Uterus (tissue), 4 donors: ENCODE results near the gene ACOT11. TPM values are rescaled to one million over a fixed set of nuclear protein-coding genes. Genes with fewer than 3 reads are reported as not detected.
"Not testable (repeated sequence)": the region's sequence is repeated elsewhere in the genome, so short reads cannot be mapped to it uniquely, and the experiment has no call there.

Experiments
- DNase-seq, 2 donors: peaks; one replicate each; pipeline ENCODE4 v3.0.0-alpha.2; 2019 to 2020
- H3K27ac ChIP-seq, 2 donors: fragments of 200-600 bp; sonication (generic); 1 replicate in 1 of 2; 2 replicates in 1 of 2; pipeline ENCODE4 v1.5.1; 2016 to 2018
- H3K27me3 ChIP-seq, 2 donors: fragments of 200-600 bp; sonication (generic); one replicate each; pipeline ENCODE4 v1.5.1; 2018 to 2019; ENCODE audit warnings: control low read depth in 1 of 2
- H3K36me3 ChIP-seq, 2 donors: fragments of 200-600 bp; sonication (generic); one replicate each; pipeline ENCODE4 v1.5.1; 2019; ENCODE audit warnings: control low read depth in 1 of 2
- H3K4me1 ChIP-seq, 2 donors: fragments of 200-600 bp; sonication (generic); one replicate each; pipeline ENCODE4 v1.5.1; 2018 to 2019; ENCODE audit warnings: control low read depth in 1 of 2
- H3K4me3 ChIP-seq, 2 donors: fragments of 200-600 bp; sonication (generic); 1 replicate in 1 of 2; 2 replicates in 1 of 2; pipeline ENCODE4 v1.5.1; 2018 to 2019; ENCODE audit warnings: mild to moderate bottlenecking in 1 of 2
- H3K9me3 ChIP-seq, 2 donors: fragments of 200-600 bp; sonication (generic); one replicate each; pipeline ENCODE4 v1.5.1; 2019; ENCODE audit warnings: control low read depth in 1 of 2
- POLR2A ChIP-seq, 2 donors: fragments of 450-650 bp; IDR thresholded peaks; one replicate each; pipeline ENCODE4 v1.6.1; 2016; ENCODE audit warnings: antibody characterized with exemption in 2 of 2, mild to moderate bottlenecking in 1 of 2, moderate library complexity in 1 of 2
- intact Hi-C: fragments of 100-400 bp; cut with DNase I; formaldehyde crosslinking; loops from one replicate; pipeline ENCODE4 v1.15.1; 2023; ENCODE audit warnings: low total_unique reads
- total RNA-seq, 4 donors: library from RNA; depleted of rRNA in 3 of 4; stranded (reverse); fragments of >200 nt in 3 of 4; gene quantifications; one replicate each; pipeline versions ENCODE4 v1.1.0 to v1.2.4, GENCODE V29; 2014 to 2023
- TF ChIP-seq, protein P1 (sequence below), 4 experiments: fragments of 200-600 bp in 2 of 4; fragments of 450-650 bp in 2 of 4; sonication (generic) in 2 of 4; IDR thresholded peaks; one replicate each; pipeline ENCODE4 v1.5.1; 2016 to 2019; ENCODE audit warnings: antibody characterized with exemption in 4 of 4, mild to moderate bottlenecking in 2 of 4, moderate library complexity in 1 of 4
- donor health status: DM: yes; HTN: yes; CAD: no.

The ACOT11 gene
- total RNA-seq, 4 donors from 2014 or later: 2.4 to 17.1 (median 10.1) TPM

DNA sequence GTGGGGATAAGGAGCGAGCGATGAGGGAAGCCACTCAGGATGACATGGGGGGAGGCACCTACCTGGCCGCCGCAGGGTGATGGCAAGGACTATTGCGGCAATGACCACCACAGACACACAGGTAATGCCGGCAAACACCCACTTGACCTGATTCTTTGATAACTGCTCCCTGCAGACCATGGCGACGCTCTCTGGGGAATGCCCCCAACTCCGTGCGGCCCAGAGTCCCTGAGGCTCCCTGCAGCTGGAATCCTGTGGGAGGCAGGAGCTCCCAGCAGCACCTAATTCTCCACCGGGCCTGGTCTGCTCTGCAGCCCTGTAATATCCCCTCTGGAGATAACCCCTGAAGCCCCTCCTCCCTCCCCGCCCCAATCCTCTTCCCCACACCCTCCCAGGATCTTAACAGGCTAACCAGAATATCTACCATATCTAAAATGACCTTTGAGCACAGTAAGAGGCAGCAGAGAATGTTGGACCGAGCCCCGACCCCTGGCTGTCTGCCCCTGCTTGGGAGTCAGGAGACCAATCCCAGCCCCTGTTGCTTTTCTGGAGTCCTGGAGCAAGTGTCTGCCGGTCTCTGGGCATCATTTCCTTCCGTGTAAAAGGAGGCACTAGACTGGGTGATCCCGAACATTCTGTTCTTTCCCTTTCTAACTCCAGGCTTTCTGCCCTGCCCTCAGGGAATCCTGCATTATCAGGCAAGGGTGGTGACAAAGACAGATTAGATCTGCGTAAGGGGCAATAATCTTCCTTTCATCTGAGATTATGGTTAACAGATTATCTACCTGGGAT, 75.4 kb downstream of the ACOT11 start, which contains the start of gene FAM151A:
TSS of gene FAM151A (minus strand) at position 310 of the 792 bp plus-strand sequence. CDS start at position 180, 130 bp downstream.
- Histone ChIP-seq H3K9me3 (no peaks in the 10 kb centered on the region), H3K4me1 (no peaks in the 10 kb centered on the region), H3K36me3 (no peaks in the 10 kb centered on the region), H3K4me3 (no peak within 1 kb of the TSS), H3K27me3 (no peaks in the 10 kb centered on the region), H3K27ac (no peak within 1 kb of the TSS)
- DNase-seq: no peak
- intact Hi-C loops: no loop called here
- TF ChIP-seq, protein P1, sequence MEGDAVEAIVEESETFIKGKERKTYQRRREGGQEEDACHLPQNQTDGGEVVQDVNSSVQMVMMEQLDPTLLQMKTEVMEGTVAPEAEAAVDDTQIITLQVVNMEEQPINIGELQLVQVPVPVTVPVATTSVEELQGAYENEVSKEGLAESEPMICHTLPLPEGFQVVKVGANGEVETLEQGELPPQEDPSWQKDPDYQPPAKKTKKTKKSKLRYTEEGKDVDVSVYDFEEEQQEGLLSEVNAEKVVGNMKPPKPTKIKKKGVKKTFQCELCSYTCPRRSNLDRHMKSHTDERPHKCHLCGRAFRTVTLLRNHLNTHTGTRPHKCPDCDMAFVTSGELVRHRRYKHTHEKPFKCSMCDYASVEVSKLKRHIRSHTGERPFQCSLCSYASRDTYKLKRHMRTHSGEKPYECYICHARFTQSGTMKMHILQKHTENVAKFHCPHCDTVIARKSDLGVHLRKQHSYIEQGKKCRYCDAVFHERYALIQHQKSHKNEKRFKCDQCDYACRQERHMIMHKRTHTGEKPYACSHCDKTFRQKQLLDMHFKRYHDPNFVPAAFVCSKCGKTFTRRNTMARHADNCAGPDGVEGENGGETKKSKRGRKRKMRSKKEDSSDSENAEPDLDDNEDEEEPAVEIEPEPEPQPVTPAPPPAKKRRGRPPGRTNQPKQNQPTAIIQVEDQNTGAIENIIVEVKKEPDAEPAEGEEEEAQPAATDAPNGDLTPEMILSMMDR (IDR thresholded peaks at IDR 0.05): no peak
- TF ChIP-seq POLR2A (IDR thresholded peaks at IDR 0.05): no peak

DNA sequence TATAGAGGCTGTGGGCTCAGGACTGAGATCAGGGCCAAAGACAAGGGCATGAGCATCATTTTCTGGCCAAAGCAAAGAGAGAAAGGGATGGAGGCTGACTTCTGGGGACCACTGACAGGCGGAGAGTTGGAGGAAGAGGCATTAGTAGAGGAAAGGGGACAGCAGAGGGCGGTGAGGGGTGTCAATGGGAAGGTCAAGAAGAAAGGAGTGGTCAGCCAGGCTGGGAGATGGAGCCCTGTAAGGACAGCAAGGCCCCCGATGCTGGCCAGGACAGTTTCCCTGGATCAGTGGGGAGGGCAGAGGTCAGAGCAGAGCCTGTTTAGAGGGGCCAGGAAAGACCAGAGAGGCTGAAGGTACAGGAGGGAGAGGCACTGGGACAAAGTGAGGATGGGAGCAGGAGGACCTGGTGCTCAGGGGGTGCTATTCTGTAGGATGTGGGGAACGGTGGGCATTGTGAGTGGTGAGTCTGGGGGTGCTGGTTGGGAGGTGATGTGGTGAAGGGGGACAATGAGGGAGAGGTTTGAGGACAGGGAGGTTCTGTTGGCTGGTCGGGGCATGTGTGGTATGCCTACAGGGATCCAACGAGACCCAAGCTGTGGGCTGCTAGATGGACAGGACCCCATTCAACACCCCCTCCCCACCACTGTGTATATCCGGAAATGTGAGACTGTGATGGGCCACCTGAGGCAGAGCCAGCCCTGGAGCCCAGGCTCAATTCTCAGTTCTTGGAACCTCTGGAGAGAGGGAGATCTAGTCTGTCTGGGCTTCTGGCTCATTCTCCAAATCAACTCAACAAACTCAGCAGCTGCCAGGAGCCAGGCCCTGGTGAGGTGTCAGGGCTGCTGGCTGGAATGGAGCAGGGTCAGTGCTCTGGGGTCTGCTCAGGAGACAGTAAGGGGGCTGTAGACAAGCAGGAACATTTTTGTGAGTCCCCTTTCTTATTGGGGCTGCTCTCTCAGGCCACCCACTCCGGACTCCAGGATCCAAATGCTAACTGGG, 76.7 kb downstream of the ACOT11 start:
- no peak for TF ChIP-seq POLR2A (IDR thresholded peaks at IDR 0.05)
- TF ChIP-seq, protein P1 (IDR thresholded peaks at IDR 0.05): no peak
- no peak overlapping the region for H3K4me3 ChIP-seq
- H3K36me3 ChIP-seq: no peaks in the 10 kb centered on the region
- no peak overlapping the region for H3K27ac ChIP-seq
- no peak for DNase-seq
- no peaks in the 10 kb centered on the region for H3K27me3 ChIP-seq
- intact Hi-C loops: no loop called here
- no peaks in the 10 kb centered on the region for H3K4me1 ChIP-seq
- H3K9me3 ChIP-seq: no peaks in the 10 kb centered on the region

DNA sequence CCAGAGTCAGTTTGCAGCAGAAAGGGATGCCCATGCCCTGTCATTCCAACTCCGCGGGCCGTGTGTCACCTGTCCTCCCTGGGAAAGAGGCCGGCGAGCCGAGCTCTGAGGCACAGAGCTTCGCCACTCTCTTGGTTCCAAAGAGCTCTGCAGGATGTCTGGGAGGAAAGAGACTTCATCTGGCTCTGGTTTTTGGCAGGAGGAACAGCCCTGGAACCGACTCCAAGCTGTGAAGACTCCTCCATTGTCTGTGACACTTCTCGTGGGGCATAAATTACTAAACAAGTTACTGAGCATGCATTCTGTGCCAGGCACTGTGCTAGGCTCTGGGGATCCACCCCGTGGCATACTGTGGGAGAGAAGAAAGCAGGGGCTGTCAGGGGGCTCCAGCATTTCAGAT, 79.2 kb downstream of the ACOT11 start:
- no peak for DNase-seq

DNA sequence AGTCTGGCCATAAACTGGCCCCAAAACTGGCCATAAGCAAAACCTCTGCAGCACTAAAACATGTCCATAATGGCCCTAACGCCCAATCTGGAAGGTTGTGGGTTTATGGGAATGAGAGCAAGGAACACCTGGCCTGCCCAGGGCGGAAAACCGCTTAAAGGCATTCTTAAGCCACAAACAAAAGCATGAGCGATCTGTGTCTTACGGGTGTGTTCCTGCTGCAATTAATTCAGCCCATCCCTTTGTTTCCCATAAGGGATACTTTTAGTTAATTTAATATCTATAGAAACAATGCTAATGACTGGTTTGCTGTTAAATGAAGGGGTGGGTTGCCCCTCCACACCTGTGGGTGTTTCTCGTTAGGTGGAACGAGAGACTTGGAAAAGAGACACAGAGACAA, 87.8 kb downstream of the ACOT11 start:
- H3K27me3 ChIP-seq, H3K4me1 ChIP-seq, H3K4me3 ChIP-seq, H3K9me3 ChIP-seq, H3K36me3 ChIP-seq, H3K27ac ChIP-seq, intact Hi-C loops, DNase-seq: not testable (repeated sequence)

More for the DNA sequence above, 79.2 kb downstream of the ACOT11 start:
- no peaks in the 10 kb centered on the region for H3K4me1 ChIP-seq
- H3K9me3 ChIP-seq: no peaks in the 10 kb centered on the region
- H3K27me3 ChIP-seq: no peaks in the 10 kb centered on the region
- no peak overlapping the region for H3K4me3 ChIP-seq
- no peak overlapping the region for H3K27ac ChIP-seq
- TF ChIP-seq POLR2A (IDR thresholded peaks at IDR 0.05): no peak
- TF ChIP-seq, protein P1 (IDR thresholded peaks at IDR 0.05): no peak
- intact Hi-C loops: no loop called here
- H3K36me3 ChIP-seq: no peaks in the 10 kb centered on the region

DNA sequence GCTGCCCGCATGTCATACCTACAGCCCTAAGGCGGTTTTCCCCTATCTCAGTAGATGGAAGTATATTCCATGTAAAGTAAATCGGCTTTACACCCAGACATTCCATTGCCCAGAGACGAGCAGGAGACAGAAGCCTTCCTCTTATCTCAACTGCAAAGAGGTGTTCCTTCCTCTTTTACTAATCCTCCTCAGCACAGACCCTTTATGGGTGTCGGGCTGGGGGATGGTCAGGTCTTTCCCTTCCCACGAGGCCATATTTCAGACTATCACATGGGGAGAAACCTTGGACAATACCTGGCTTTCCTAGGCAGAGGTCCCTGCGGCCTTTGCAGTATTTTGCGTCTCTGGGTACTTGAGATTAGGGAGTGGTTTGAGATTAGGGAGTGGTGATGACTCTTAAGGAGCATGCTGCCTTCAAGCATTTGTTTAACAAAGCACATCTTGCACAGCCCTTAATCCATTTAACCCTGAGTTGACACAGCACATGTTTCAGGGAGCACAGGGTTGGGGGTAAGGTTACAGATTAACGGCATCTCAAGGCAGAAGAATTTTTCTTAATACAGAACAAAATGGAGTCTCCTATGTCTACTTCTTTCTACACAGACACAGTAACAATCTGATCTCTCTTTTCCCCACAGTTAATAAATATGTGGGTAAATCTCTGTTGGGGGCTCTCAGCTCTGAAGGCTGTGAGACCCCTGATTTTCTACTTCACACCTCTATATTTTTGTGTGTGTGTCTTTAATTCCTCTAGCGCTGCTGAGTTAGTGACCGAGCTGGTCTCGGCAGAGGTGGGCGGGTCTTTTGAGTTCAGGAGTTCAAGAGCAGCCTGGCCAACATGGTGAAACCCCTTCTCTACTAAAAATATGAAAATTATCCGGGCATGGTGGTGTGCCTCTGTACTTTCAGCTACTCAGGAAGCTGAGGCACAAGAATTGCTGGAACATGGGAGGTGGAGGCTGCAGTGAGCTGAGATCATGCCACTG, 88.7 kb downstream of the ACOT11 start:
- intact Hi-C loops, DNase-seq, H3K27ac ChIP-seq, H3K4me3 ChIP-seq, H3K27me3 ChIP-seq, H3K9me3 ChIP-seq, H3K4me1 ChIP-seq, H3K36me3 ChIP-seq: not testable (repeated sequence)
